Spinal cord (tissue), 10 donors: ENCODE measurements around the gene CYP1B1. TPM values are rescaled to one million over a fixed set of nuclear protein-coding genes. Genes with fewer than 3 reads are reported as not detected.
"Not testable (repeated sequence)": the region's sequence is repeated elsewhere in the genome, so short reads cannot be mapped to it uniquely, and the experiment has no call there.

ENCODE experiments used
- DNase-seq, 6 donors: peaks; one replicate each; pipeline versions ENCODE4 v3.0.0 to v3.0.0-alpha.2; 2013 to 2015; ENCODE audit warnings: low spot score in 6 of 6, low read depth in 4 of 6
- H3K27ac ChIP-seq: one replicate; pipeline ENCODE4 v1.5.1; 2013; ENCODE audit warnings: low read depth, low read length, control low read depth
- H3K27me3 ChIP-seq: one replicate; pipeline ENCODE4 v1.6.1; 2013; ENCODE audit warnings: low read length; ENCODE audit not compliant: control insufficient read depth, insufficient read depth
- H3K36me3 ChIP-seq: one replicate; pipeline ENCODE4 v1.6.1; 2013; ENCODE audit warnings: low read length; ENCODE audit not compliant: control insufficient read depth, insufficient read depth
- H3K4me1 ChIP-seq: one replicate; pipeline ENCODE4 v1.6.1; 2013; ENCODE audit warnings: low read length; ENCODE audit not compliant: control insufficient read depth, insufficient read depth
- H3K4me3 ChIP-seq: one replicate; pipeline ENCODE4 v1.5.1; 2013; ENCODE audit warnings: low read depth, low read length, control low read depth
- H3K9me3 ChIP-seq: one replicate; pipeline ENCODE4 v1.6.1; 2013; ENCODE audit warnings: low read length; ENCODE audit not compliant: control insufficient read depth, insufficient read depth
- WGBS: methylation state at CpG from one replicate; pipeline ENCODE4 v1.1.5; 2013; ENCODE audit warnings: missing lambda C conversion rate; ENCODE audit not compliant: insufficient coverage; 5-methylcytosine and 5-hydroxymethylcytosine counted together
- polyA plus RNA-seq, 2 donors: library from polyadenylated mRNA; unstranded; fragments of 120-200 nt; gene quantifications; one replicate each; pipeline ENCODE4 v1.2.1, GENCODE V29; 2013; ENCODE audit not compliant: insufficient read length in 2 of 2
- total RNA-seq, 2 donors: library from RNA; depleted of rRNA in 1 of 2; stranded (reverse); fragments of 120-200 nt in 1 of 2; fragments of >200 nt in 1 of 2; gene quantifications; one replicate each; pipeline versions ENCODE4 v1.2.3 to v1.2.4, GENCODE V29; 2013 to 2014
- donor health status: healthy.

The CYP1B1 gene
- total and polyA plus RNA-seq, 4 donors: 29.8 to 105 (median 67.2) TPM

- WGBS: 78% methylated on average over 3 of the region's 4 CpGs
- Histone ChIP-seq H3K27ac (no peak overlapping the region), H3K4me3 (no peak overlapping the region), H3K9me3 (no peaks in the 10 kb centered on the region), H3K4me1 (peaks cover 3% of the 10 kb centered on the region), H3K27me3 (no peaks in the 10 kb centered on the region), H3K36me3 (no peaks in the 10 kb centered on the region)
- DNase-seq: peak in 2 of 6 donors; percentile 77 to 82
These were observed 38.2 kb upstream of the CYP1B1 start for GRCh38 chr2:38113981-38114708.

GRCh38 chr2:38113051-38113450 lies 37.1 kb upstream of the CYP1B1 start:
- DNase-seq: no peak
- Histone ChIP-seq H3K27me3 (no peaks in the 10 kb centered on the region), H3K27ac (no peak overlapping the region), H3K9me3 (no peaks in the 10 kb centered on the region), H3K4me3 (no peak overlapping the region), H3K4me1 (peaks cover 3% of the 10 kb centered on the region), H3K36me3 (no peaks in the 10 kb centered on the region)
- 82% methylated on average over 1 of the region's 3 CpGs for WGBS

- not testable (repeated sequence) for H3K9me3 ChIP-seq, DNase-seq, H3K27me3 ChIP-seq, H3K36me3 ChIP-seq, H3K4me1 ChIP-seq, H3K27ac ChIP-seq, H3K4me3 ChIP-seq
- no CpG with 5 or more reads among the region's 4 CpGs for WGBS
These were observed 35.4 kb upstream of the CYP1B1 start for GRCh38 chr2:38111350-38111749.

- no peaks in the 10 kb centered on the region for H3K27me3 ChIP-seq
- no peak overlapping the region for H3K27ac ChIP-seq
- DNase-seq: no peak
- no peaks in the 10 kb centered on the region for H3K9me3 ChIP-seq
- H3K36me3 ChIP-seq: no peaks in the 10 kb centered on the region
- WGBS: no CpG with 5 or more reads among the region's 4 CpGs
- no peak overlapping the region for H3K4me3 ChIP-seq
- peaks cover 7% of the 10 kb centered on the region for H3K4me1 ChIP-seq
These were observed 33.8 kb upstream of the CYP1B1 start for GRCh38 chr2:38109732-38110181.

- Histone ChIP-seq H3K27me3 (no peaks in the 10 kb centered on the region), H3K27ac (peak overlapping the region; percentile 36), H3K4me3 (no peak overlapping the region), H3K4me1 (peaks cover 4% of the 10 kb centered on the region), H3K9me3 (no peaks in the 10 kb centered on the region), H3K36me3 (no peaks in the 10 kb centered on the region)
- 54% methylated on average over 5 of the region's 11 CpGs for WGBS
- DNase-seq: no peak
These were observed 33.2 kb upstream of the CYP1B1 start for GRCh38 chr2:38108907-38109731.

- H3K36me3 ChIP-seq: no peaks in the 10 kb centered on the region
- DNase-seq: no peak
- H3K4me3 ChIP-seq: no peak overlapping the region
- WGBS: 49% methylated on average over 7 of the region's 17 CpGs
- H3K9me3 ChIP-seq: no peaks in the 10 kb centered on the region
- peaks cover 4% of the 10 kb centered on the region for H3K4me1 ChIP-seq
- H3K27me3 ChIP-seq: no peaks in the 10 kb centered on the region
- H3K27ac ChIP-seq: no peak overlapping the region
These were observed 31.9 kb upstream of the CYP1B1 start for GRCh38 chr2:38107738-38108410.

- peaks cover 2% of the 10 kb centered on the region for H3K9me3 ChIP-seq
- DNase-seq: peak in 1 of 6 donors; percentile 48
- H3K36me3 ChIP-seq: no peaks in the 10 kb centered on the region
- no peak overlapping the region for H3K4me3 ChIP-seq
- WGBS: 24% methylated on average over 3 of the region's 7 CpGs
- H3K27ac ChIP-seq: peak overlapping the region; percentile 68
- peaks cover 4% of the 10 kb centered on the region for H3K4me1 ChIP-seq
- no peaks in the 10 kb centered on the region for H3K27me3 ChIP-seq
These were observed 30.6 kb upstream of the CYP1B1 start for GRCh38 chr2:38106405-38107094.

- Histone ChIP-seq H3K9me3 (peaks cover 2% of the 10 kb centered on the region), H3K27me3 (no peaks in the 10 kb centered on the region), H3K36me3 (no peaks in the 10 kb centered on the region), H3K27ac (peak overlapping the region; percentile 68), H3K4me3 (no peak overlapping the region), H3K4me1 (peaks cover 4% of the 10 kb centered on the region)
- no peak for DNase-seq
- WGBS: 33% methylated on average over 4 of the region's 7 CpGs
These were observed 30.0 kb upstream of the CYP1B1 start for GRCh38 chr2:38105922-38106321.

- Histone ChIP-seq H3K36me3 (no peaks in the 10 kb centered on the region), H3K9me3 (peaks cover 2% of the 10 kb centered on the region), H3K4me1 (peaks cover 4% of the 10 kb centered on the region), H3K4me3 (no peak overlapping the region), H3K27ac (no peak overlapping the region), H3K27me3 (no peaks in the 10 kb centered on the region)
- no peak for DNase-seq
- 78% methylated on average over 3 of the region's 3 CpGs for WGBS
These were observed 28.6 kb upstream of the CYP1B1 start for GRCh38 chr2:38104598-38104997.
